ENCODE measurements around the gene REXO1. TPM values are rescaled to one million over a fixed set of nuclear protein-coding genes. Genes with fewer than 3 reads are reported as not detected.
A peak's percentile ranks its signal among the peaks of the same experiment; 100 is the strongest.

Gene REXO1
- total RNA-seq, 1 experiment from 2014 or later: 61.1 TPM

GRCh38 chr19:1779574-1779973 is 68.7 kb downstream of the REXO1 start:
- ChIA-PET POLR2A (no interaction called here), CTCF (interaction anchor here (1.2 to 3.5 kb wide), 4 partner anchors 11 to 58 kb away, joined by 3 to 55 read pairs (median 6); no protein-coding TSS in a partner anchor)
- ATAC-seq (no peak), DNase-seq (ENCODE audit: low spot score) (no peak)
- Mint-ChIP-seq H3K36me3 (no peaks in the 10 kb centered on the region), H3K9me3 (no peaks in the 10 kb centered on the region), H3K27me3 (ENCODE audit: low read depth) (peaks cover 93% of the 10 kb centered on the region), H3K4me1 (peaks cover 16% of the 10 kb centered on the region), H3K4me3 (no peak overlapping the region), H3K27ac (no peak overlapping the region)
- no peak for TF ChIP-seq ATF2 (CRISPR knock-in tag; IDR thresholded peaks at IDR 0.05; ENCODE audit: borderline replicate concordance, low read depth)
- TF ChIP-seq ARID4B (CRISPR knock-in tag; IDR thresholded peaks at IDR 0.05; ENCODE audit: borderline replicate concordance): no peak
- TF ChIP-seq ZBTB43 (CRISPR knock-in tag; IDR thresholded peaks at IDR 0.05): no peak
- no peak for TF ChIP-seq ATF6 (CRISPR knock-in tag; IDR thresholded peaks at IDR 0.05)
- TF ChIP-seq ATF3 (CRISPR knock-in tag; conservative IDR thresholded peaks at IDR 0.05): no peak
- TF ChIP-seq NFE2L1 (CRISPR knock-in tag; IDR thresholded peaks at IDR 0.05): no peak
- TF ChIP-seq HMGXB4 (CRISPR knock-in tag; IDR thresholded peaks at IDR 0.05): no peak

GRCh38 chr19:1777149-1777548 is 71.1 kb downstream of the REXO1 start:
- DNase-seq (ENCODE audit: low spot score) (no peak), ATAC-seq (no peak)
- H3K4me3 Mint-ChIP-seq: peak overlapping the region; percentile 47
- peaks cover 16% of the 10 kb centered on the region for H3K4me1 Mint-ChIP-seq
- POLR2A ChIA-PET: no interaction called here
- CTCF ChIA-PET: interaction anchor here (0.7 to 3.9 kb wide), 3 partner anchors 9 to 1797 kb away, joined by 3 to 26 read pairs (median 19); no protein-coding TSS in a partner anchor
- TF ChIP-seq MYBL2 (CRISPR knock-in tag; IDR thresholded peaks at IDR 0.05) (no peak), ZNF423 (CRISPR knock-in tag; IDR thresholded peaks at IDR 0.05) (no peak), FOXJ3 (CRISPR knock-in tag; IDR thresholded peaks at IDR 0.05; ENCODE audit: borderline replicate concordance) (no peak)
- no peak overlapping the region for H3K27ac Mint-ChIP-seq
- no peaks in the 10 kb centered on the region for H3K36me3 Mint-ChIP-seq
- H3K9me3 Mint-ChIP-seq: no peaks in the 10 kb centered on the region
- peaks cover 96% of the 10 kb centered on the region for H3K27me3 Mint-ChIP-seq (ENCODE audit: low read depth)

Data from WTC11 (cell line).